ENCODE measurements around the gene NDRG3.

- TF ChIP-seq POLR2A (IDR thresholded peaks at IDR 0.05) (no peak), CTCF (IDR thresholded peaks at IDR 0.05) (no peak)
These were observed 29.3 kb upstream of the NDRG3 start for GRCh38 chr20:36775196-36775595.
